Right atrium auricular region (tissue), 2 donors: ENCODE results near the gene COA7. TPM values are rescaled to one million over a fixed set of nuclear protein-coding genes. Genes with fewer than 3 reads are reported as not detected.
"Not testable (repeated sequence)": the region's sequence is repeated elsewhere in the genome, so short reads cannot be mapped to it uniquely, and the experiment has no call there.

Experiments used
- DNase-seq: peaks from one replicate; pipeline ENCODE4 v3.0.0-alpha.2; 2019; ENCODE audit warnings: low spot score
- H3K27ac ChIP-seq, 2 donors: fragments of 200-600 bp; sonication (generic); 1 replicate in 1 of 2; 2 replicates in 1 of 2; pipeline ENCODE4 v1.5.1; 2016 to 2019
- H3K27me3 ChIP-seq, 2 donors: fragments of 200-600 bp; sonication (generic); one replicate each; pipeline versions ENCODE4 v1.5.1 to v1.6.0; 2017 to 2019
- H3K36me3 ChIP-seq: fragments of 200-600 bp; sonication (generic); one replicate; pipeline ENCODE4 v1.5.1; 2016
- H3K4me1 ChIP-seq, 2 donors: fragments of 200-600 bp; sonication (generic); one replicate each; pipeline versions ENCODE4 v1.5.1 to v1.6.0; 2017 to 2019
- H3K4me3 ChIP-seq, 2 donors: fragments of 200-600 bp; sonication (generic); 1 replicate in 1 of 2; 2 replicates in 1 of 2; pipeline ENCODE4 v1.5.1; 2017 to 2019; ENCODE audit warnings: mild to moderate bottlenecking in 1 of 2, moderate library complexity in 1 of 2
- H3K9me3 ChIP-seq, 2 donors: fragments of 200-600 bp; sonication (generic); one replicate each; pipeline ENCODE4 v1.5.1; 2019
- CTCF ChIP-seq, 2 donors: fragments of 200-600 bp; sonication (generic); IDR thresholded peaks; one replicate each; pipeline ENCODE4 v1.5.1; 2019; ENCODE audit warnings: antibody characterized with exemption in 2 of 2
- total RNA-seq, 2 donors: library from RNA; depleted of rRNA; stranded (reverse); fragments of >200 nt; gene quantifications; one replicate each; pipeline ENCODE4 v1.1.0, GENCODE V29; 2016

The COA7 gene
- total RNA-seq, 2 donors from 2014 or later: 8.7 to 10.6 TPM

GRCh38 chr1:52726265-52727113 lies 28.3 kb upstream of the COA7 start, which contains the start of gene ZYG11B:
Gene ZYG11B (plus strand): TSS chr1:52726453. CDS start chr1:52726654, 201 bp downstream.
- Histone ChIP-seq H3K27ac (peak within 1 kb of the TSS; percentile 89 to 92), H3K27me3 (no peaks in the 10 kb centered on the region), H3K9me3 (no peaks in the 10 kb centered on the region), H3K4me1 (peaks cover 0 to 20% of the 10 kb centered on the region in 2 donors), H3K36me3 (no peaks in the 10 kb centered on the region), H3K4me3 (peak within 1 kb of the TSS; percentile 93)
- peak; percentile 80 for DNase-seq
- no peak for TF ChIP-seq CTCF (IDR thresholded peaks at IDR 0.05)

- Histone ChIP-seq H3K4me1 (peaks cover 0 to 20% of the 10 kb centered on the region in 2 donors), H3K27ac (peak overlapping the region; percentile 89 to 92), H3K27me3 (no peaks in the 10 kb centered on the region), H3K9me3 (no peaks in the 10 kb centered on the region), H3K4me3 (peak overlapping the region; percentile 93), H3K36me3 (no peaks in the 10 kb centered on the region)
- TF ChIP-seq CTCF (IDR thresholded peaks at IDR 0.05): no peak
- no peak for DNase-seq
Observed at GRCh38 chr1:52725903-52726264, 27.7 kb upstream of the COA7 start.

GRCh38 chr1:52723260-52723659 lies 25.1 kb upstream of the COA7 start:
- H3K27ac ChIP-seq: no peak overlapping the region
- no peaks in the 10 kb centered on the region for H3K36me3 ChIP-seq
- no peaks in the 10 kb centered on the region for H3K9me3 ChIP-seq
- no peak overlapping the region for H3K4me3 ChIP-seq
- TF ChIP-seq CTCF (IDR thresholded peaks at IDR 0.05): no peak
- peaks cover 0 to 11% of the 10 kb centered on the region in 2 donors for H3K4me1 ChIP-seq
- H3K27me3 ChIP-seq: no peaks in the 10 kb centered on the region
- DNase-seq: no peak

GRCh38 chr1:52715296-52715695 lies 17.1 kb upstream of the COA7 start:
- not testable (repeated sequence) for H3K36me3 ChIP-seq, H3K4me1 ChIP-seq, H3K27ac ChIP-seq, H3K27me3 ChIP-seq, H3K9me3 ChIP-seq, DNase-seq, H3K4me3 ChIP-seq

DNA sequence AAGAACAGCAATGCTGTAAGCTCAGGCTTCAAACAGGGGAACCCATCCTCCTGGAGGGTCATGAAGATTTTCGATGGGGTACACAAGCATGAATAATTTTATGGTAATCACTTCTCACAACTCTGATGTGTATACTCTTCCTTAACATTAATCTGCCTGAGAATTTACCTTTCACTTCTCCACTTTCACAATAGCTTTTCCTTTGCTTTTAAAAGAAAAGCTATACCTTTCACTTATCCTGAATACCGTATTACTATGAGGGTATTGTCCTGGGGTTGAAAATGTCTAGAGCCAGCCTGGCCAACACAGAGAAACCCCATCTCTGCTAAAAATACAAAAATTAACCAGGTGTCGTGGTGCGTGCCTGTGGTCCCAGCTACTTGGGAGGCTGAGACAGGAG lies 15.4 kb upstream of the COA7 start:
- Histone ChIP-seq H3K36me3 (no peaks in the 10 kb centered on the region), H3K4me1 (no peaks in the 10 kb centered on the region), H3K27ac (no peak overlapping the region), H3K4me3 (no peak overlapping the region), H3K27me3 (no peaks in the 10 kb centered on the region), H3K9me3 (no peaks in the 10 kb centered on the region)
- no peak for TF ChIP-seq CTCF (IDR thresholded peaks at IDR 0.05)
- no peak for DNase-seq

DNA sequence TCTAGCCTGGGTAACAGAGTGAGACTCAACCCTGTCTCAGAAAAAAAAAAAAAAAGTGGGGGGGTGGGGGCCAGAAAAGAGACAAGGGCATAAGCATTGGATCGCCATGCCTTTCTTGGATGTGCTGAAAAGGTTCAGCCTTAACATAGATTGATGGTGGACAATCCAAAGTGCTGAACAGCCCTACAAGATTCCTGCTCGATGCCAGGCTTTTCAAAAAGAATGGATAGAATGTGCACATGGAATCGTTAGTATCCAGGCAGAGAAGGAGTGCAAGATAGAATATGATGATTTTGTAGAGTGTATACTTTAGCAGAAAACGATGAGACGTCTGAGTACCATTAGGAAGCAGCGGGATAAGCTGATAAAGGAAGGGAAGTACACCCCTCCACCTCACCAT lies 10.9 kb upstream of the COA7 start:
- no peak for DNase-seq
- no peaks in the 10 kb centered on the region for H3K27me3 ChIP-seq
- H3K4me3 ChIP-seq: no peak overlapping the region
- H3K9me3 ChIP-seq: no peaks in the 10 kb centered on the region
- H3K36me3 ChIP-seq: no peaks in the 10 kb centered on the region
- no peak for TF ChIP-seq CTCF (IDR thresholded peaks at IDR 0.05)
- no peak overlapping the region for H3K27ac ChIP-seq
- no peaks in the 10 kb centered on the region for H3K4me1 ChIP-seq
